ENCODE measurements around the gene PRCP.

Gene PRCP

GRCh38 chr11:82899186-82899820, 927 bp downstream of the PRCP start:
- peak overlapping the region; percentile 86 for H3K4me3 ChIP-seq (ENCODE audit: low read depth, low read length)
- DNase-seq (ENCODE audit: low read depth) = no peak
- no peak for TF ChIP-seq CTCF (IDR thresholded peaks at IDR 0.05; ENCODE audit: control insufficient read depth, extremely low read depth, insufficient read depth)

DNA sequence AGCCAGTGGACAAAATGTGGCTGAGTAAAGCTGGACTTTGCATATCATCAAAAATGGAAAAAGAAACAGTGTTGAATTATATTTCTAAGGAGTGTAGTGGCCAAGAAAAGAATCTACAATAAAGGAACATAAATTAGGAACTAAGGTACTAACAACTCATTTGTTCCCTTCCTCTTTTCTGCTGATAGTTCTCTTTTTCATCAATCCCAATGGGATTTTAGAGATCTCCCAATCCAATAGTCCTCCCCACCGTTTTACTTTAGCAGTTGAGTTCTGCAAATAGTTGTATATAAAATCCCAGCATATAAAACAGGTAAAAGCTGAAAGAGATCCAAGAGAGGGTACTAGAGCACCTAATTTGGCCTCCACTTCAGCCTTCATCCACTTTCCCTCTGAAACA, 2.0 kb downstream of the PRCP start:
- H3K4me3 ChIP-seq (ENCODE audit: low read depth, low read length) = no peak overlapping the region
- TF ChIP-seq CTCF (IDR thresholded peaks at IDR 0.05; ENCODE audit: control insufficient read depth, extremely low read depth, insufficient read depth) = no peak
- DNase-seq (ENCODE audit: low read depth) = no peak

- H3K4me3 ChIP-seq (ENCODE audit: low read depth, low read length) = no peak overlapping the region
- no peak for TF ChIP-seq CTCF (IDR thresholded peaks at IDR 0.05; ENCODE audit: control insufficient read depth, extremely low read depth, insufficient read depth)
- no peak for DNase-seq (ENCODE audit: low read depth)
Measured at GRCh38 chr11:82896183-82896582, 4.0 kb downstream of the PRCP start.

- no peak overlapping the region for H3K4me3 ChIP-seq (ENCODE audit: low read depth, low read length)
- no peak for TF ChIP-seq CTCF (IDR thresholded peaks at IDR 0.05; ENCODE audit: control insufficient read depth, extremely low read depth, insufficient read depth)
- no peak for DNase-seq (ENCODE audit: low read depth)
Measured at GRCh38 chr11:82895437-82896091, 4.7 kb downstream of the PRCP start.

GRCh38 chr11:82892611-82893169, 7.5 kb downstream of the PRCP start:
- DNase-seq (ENCODE audit: low read depth) = no peak
- no peak for TF ChIP-seq CTCF (IDR thresholded peaks at IDR 0.05; ENCODE audit: control insufficient read depth, extremely low read depth, insufficient read depth)
- no peak overlapping the region for H3K4me3 ChIP-seq (ENCODE audit: low read depth, low read length)

DNA sequence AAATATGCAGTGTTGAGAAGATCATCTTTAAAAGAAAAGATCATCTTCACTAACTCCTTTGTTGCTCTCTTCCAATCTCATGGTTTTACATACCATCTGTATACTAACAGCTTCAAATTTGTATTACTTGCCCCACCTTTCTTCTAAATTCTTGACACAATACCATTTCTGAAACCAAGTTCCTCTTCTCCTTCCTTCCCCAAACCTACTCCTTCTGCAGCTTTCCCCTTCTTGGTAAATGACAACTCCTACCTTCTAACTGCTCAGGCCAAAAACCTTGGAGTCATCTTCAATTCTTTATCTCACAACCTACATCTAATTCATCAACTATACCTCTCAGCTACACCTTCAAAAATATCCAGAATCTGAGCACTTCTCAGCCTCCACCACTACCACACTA, 9.3 kb downstream of the PRCP start:
- no peak for DNase-seq (ENCODE audit: low read depth)
- no peak for TF ChIP-seq CTCF (IDR thresholded peaks at IDR 0.05; ENCODE audit: control insufficient read depth, extremely low read depth, insufficient read depth)
- no peak overlapping the region for H3K4me3 ChIP-seq (ENCODE audit: low read depth, low read length)
